Uterus (tissue), 4 donors: ENCODE measurements around the gene MUS81. TPM values are rescaled to one million over a fixed set of nuclear protein-coding genes. Genes with fewer than 3 reads are reported as not detected.
A peak's percentile ranks its signal among the peaks of the same experiment; 100 is the strongest.
"Not testable (repeated sequence)": the region's sequence is repeated elsewhere in the genome, so short reads cannot be mapped to it uniquely, and the experiment has no call there.

Experiments
- DNase-seq, 2 donors: peaks; one replicate each; pipeline ENCODE4 v3.0.0-alpha.2; 2019 to 2020
- H3K27ac ChIP-seq, 2 donors: fragments of 200-600 bp; sonication (generic); 1 replicate in 1 of 2; 2 replicates in 1 of 2; pipeline ENCODE4 v1.5.1; 2016 to 2018
- H3K27me3 ChIP-seq, 2 donors: fragments of 200-600 bp; sonication (generic); one replicate each; pipeline ENCODE4 v1.5.1; 2018 to 2019; ENCODE audit warnings: control low read depth in 1 of 2
- H3K36me3 ChIP-seq, 2 donors: fragments of 200-600 bp; sonication (generic); one replicate each; pipeline ENCODE4 v1.5.1; 2019; ENCODE audit warnings: control low read depth in 1 of 2
- H3K4me1 ChIP-seq, 2 donors: fragments of 200-600 bp; sonication (generic); one replicate each; pipeline ENCODE4 v1.5.1; 2018 to 2019; ENCODE audit warnings: control low read depth in 1 of 2
- H3K4me3 ChIP-seq, 2 donors: fragments of 200-600 bp; sonication (generic); 1 replicate in 1 of 2; 2 replicates in 1 of 2; pipeline ENCODE4 v1.5.1; 2018 to 2019; ENCODE audit warnings: mild to moderate bottlenecking in 1 of 2
- H3K9me3 ChIP-seq, 2 donors: fragments of 200-600 bp; sonication (generic); one replicate each; pipeline ENCODE4 v1.5.1; 2019; ENCODE audit warnings: control low read depth in 1 of 2
- POLR2A ChIP-seq, 2 donors: fragments of 450-650 bp; IDR thresholded peaks; one replicate each; pipeline ENCODE4 v1.6.1; 2016; ENCODE audit warnings: antibody characterized with exemption in 2 of 2, mild to moderate bottlenecking in 1 of 2, moderate library complexity in 1 of 2
- intact Hi-C: fragments of 100-400 bp; cut with DNase I; formaldehyde crosslinking; loops from one replicate; pipeline ENCODE4 v1.15.1; 2023; ENCODE audit warnings: low total_unique reads
- total RNA-seq, 4 donors: library from RNA; depleted of rRNA in 3 of 4; stranded (reverse); fragments of >200 nt in 3 of 4; gene quantifications; one replicate each; pipeline versions ENCODE4 v1.1.0 to v1.2.4, GENCODE V29; 2014 to 2023
- TF ChIP-seq, protein P1 (sequence below), 4 experiments: fragments of 200-600 bp in 2 of 4; fragments of 450-650 bp in 2 of 4; sonication (generic) in 2 of 4; IDR thresholded peaks; one replicate each; pipeline ENCODE4 v1.5.1; 2016 to 2019; ENCODE audit warnings: antibody characterized with exemption in 4 of 4, mild to moderate bottlenecking in 2 of 4, moderate library complexity in 1 of 4
- donor health status: DM: yes; HTN: yes; CAD: no.

MUS81 gene
- total RNA-seq, 4 donors from 2014 or later, result 28.8 to 108 (median 75.0) TPM

DNA sequence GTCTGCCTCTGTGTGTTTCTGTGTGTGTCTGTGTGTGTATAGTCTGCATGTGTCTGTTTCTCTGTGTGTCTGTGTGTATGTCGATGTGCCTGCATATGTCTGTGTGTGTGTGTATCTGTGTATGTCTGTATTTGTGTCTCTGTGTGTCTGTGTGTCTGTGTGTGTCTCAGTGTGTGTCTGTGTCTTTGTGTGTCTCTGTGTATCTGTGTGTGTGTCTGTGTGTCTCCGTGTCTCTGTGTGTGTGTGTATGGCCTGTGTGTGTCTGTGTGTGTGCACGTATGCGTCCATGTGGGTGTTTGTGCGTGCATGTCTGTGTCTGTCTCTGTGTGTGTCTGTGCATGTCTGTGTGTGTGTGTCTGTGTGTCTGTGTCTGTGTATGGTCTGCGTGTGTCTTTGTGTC lies 26.0 kb upstream of the MUS81 start:
- no peak for DNase-seq
- H3K36me3 ChIP-seq, result no peaks in the 10 kb centered on the region
- no peaks in the 10 kb centered on the region for H3K27me3 ChIP-seq
- H3K9me3 ChIP-seq, result no peaks in the 10 kb centered on the region
- H3K4me1 ChIP-seq, result peaks cover 4 to 5% of the 10 kb centered on the region in 2 donors
- TF ChIP-seq, protein P1, sequence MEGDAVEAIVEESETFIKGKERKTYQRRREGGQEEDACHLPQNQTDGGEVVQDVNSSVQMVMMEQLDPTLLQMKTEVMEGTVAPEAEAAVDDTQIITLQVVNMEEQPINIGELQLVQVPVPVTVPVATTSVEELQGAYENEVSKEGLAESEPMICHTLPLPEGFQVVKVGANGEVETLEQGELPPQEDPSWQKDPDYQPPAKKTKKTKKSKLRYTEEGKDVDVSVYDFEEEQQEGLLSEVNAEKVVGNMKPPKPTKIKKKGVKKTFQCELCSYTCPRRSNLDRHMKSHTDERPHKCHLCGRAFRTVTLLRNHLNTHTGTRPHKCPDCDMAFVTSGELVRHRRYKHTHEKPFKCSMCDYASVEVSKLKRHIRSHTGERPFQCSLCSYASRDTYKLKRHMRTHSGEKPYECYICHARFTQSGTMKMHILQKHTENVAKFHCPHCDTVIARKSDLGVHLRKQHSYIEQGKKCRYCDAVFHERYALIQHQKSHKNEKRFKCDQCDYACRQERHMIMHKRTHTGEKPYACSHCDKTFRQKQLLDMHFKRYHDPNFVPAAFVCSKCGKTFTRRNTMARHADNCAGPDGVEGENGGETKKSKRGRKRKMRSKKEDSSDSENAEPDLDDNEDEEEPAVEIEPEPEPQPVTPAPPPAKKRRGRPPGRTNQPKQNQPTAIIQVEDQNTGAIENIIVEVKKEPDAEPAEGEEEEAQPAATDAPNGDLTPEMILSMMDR (IDR thresholded peaks at IDR 0.05), result no peak
- no peak for TF ChIP-seq POLR2A (IDR thresholded peaks at IDR 0.05)
- intact Hi-C loops, result no loop called here
- no peak overlapping the region for H3K27ac ChIP-seq
- H3K4me3 ChIP-seq, result peak overlapping the region; percentile 47 to 54

DNA sequence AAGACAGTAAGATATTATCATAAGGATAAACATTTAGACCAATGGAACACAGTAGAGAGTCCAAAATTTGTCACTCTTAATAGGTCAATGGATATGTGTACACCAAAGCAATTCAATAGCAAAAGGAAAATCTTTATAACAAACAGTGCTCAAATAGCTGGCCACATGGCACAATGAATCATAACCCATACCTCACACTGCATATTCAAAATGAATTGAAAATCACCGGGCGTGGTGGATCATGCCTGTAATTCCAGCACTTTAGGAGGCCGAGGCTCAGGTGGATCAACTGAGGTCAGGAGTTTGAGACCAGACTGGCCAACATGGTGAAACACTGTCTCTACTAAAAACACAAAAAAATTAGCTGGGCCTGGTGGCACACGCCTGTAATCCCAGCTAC lies 18.1 kb upstream of the MUS81 start:
- H3K36me3 ChIP-seq, result no peaks in the 10 kb centered on the region
- H3K4me1 ChIP-seq, result no peaks in the 10 kb centered on the region
- H3K27ac ChIP-seq, result no peak overlapping the region
- H3K9me3 ChIP-seq, result no peaks in the 10 kb centered on the region
- H3K27me3 ChIP-seq, result no peaks in the 10 kb centered on the region
- DNase-seq, result no peak
- no peak for TF ChIP-seq POLR2A (IDR thresholded peaks at IDR 0.05)
- TF ChIP-seq, protein P1 (IDR thresholded peaks at IDR 0.05), result no peak
- intact Hi-C loops, result no loop called here
- no peak overlapping the region for H3K4me3 ChIP-seq

DNA sequence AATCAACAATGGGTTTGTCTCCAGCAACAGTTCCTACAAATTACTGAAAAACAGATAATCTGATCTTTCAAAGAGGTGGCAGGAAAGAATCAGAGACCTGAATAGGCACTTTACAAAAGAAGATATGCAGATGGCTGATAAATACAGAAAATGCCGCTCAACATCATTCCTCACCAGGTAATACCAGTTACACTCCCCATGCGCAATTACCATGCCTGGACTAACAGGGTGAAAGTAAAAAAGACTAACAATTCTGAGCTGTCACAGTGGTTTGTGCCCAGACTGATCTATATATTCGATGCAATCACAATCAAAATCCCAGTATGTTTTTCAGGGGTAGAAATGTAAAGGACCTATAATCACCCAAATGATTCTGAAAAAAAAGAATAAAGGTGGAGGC lies 16.4 kb upstream of the MUS81 start:
- no peak for TF ChIP-seq POLR2A (IDR thresholded peaks at IDR 0.05)
- TF ChIP-seq, protein P1 (IDR thresholded peaks at IDR 0.05), result no peak
- H3K9me3 ChIP-seq, result no peaks in the 10 kb centered on the region
- H3K36me3 ChIP-seq, result no peaks in the 10 kb centered on the region
- H3K27me3 ChIP-seq, result no peaks in the 10 kb centered on the region
- no peak overlapping the region for H3K27ac ChIP-seq
- intact Hi-C loops, result no loop called here
- no peak for DNase-seq
- no peak overlapping the region for H3K4me3 ChIP-seq
- H3K4me1 ChIP-seq, result no peaks in the 10 kb centered on the region

DNA sequence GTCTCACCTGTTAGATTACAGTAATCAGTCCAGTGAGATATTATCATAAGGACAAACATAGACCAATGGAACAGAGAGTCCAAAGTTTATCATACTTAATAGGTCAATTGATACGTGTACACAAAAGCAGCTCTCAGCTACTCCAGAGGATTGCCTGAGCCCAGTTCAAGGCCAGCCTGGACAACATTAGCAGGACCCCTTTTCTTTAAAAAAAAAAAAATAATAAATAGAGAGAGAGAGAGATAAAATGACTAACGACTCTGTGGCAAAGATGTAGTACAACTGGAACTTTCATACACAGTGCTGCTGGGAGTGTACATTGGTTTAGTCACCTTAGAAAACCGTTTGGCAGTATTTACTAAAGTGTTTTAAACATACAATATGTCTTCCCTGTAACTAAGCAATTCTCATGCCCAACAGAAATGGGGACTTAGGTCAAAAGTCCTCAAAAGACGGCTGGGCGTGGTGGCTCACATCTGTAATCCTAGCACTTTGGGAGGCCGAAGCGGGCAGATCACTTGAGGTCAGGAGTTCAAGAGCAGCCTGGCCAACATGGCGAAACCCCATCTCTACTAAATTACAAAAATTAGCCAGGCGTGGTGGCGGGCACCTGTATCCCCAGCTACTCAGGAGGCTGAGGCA lies 15.9 kb upstream of the MUS81 start:
- no peak overlapping the region for H3K4me3 ChIP-seq
- intact Hi-C loops, result no loop called here
- H3K36me3 ChIP-seq, result no peaks in the 10 kb centered on the region
- H3K27ac ChIP-seq, result no peak overlapping the region
- no peaks in the 10 kb centered on the region for H3K4me1 ChIP-seq
- TF ChIP-seq, protein P1 (IDR thresholded peaks at IDR 0.05), result no peak
- TF ChIP-seq POLR2A (IDR thresholded peaks at IDR 0.05), result no peak
- H3K9me3 ChIP-seq, result no peaks in the 10 kb centered on the region
- no peak for DNase-seq
- no peaks in the 10 kb centered on the region for H3K27me3 ChIP-seq

DNA sequence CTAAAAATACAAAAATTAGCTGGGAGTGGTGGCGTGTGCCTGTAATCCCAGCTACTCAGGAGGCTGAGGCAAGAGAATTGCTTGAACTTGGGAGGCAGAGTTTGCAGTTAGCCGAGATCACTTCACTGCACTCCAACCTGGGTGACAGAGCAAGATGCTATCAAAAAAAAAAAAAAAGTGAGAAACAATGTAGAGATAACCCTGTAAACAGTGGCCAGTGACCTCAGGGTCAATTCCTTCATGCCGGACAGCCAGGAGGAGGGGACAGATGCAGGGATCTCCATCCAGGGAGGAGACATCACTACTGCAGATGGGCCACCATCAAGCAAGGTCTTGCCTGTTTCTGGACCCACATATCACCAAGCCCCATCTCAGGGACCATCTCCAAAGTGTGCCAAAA lies 12.5 kb upstream of the MUS81 start:
- DNase-seq, result no peak
- intact Hi-C loops, result no loop called here
- no peaks in the 10 kb centered on the region for H3K27me3 ChIP-seq
- TF ChIP-seq, protein P1 (IDR thresholded peaks at IDR 0.05), result no peak
- no peak for TF ChIP-seq POLR2A (IDR thresholded peaks at IDR 0.05)
- H3K4me1 ChIP-seq, result no peaks in the 10 kb centered on the region
- H3K9me3 ChIP-seq, result no peaks in the 10 kb centered on the region
- H3K4me3 ChIP-seq, result no peak overlapping the region
- no peak overlapping the region for H3K27ac ChIP-seq
- no peaks in the 10 kb centered on the region for H3K36me3 ChIP-seq

DNA sequence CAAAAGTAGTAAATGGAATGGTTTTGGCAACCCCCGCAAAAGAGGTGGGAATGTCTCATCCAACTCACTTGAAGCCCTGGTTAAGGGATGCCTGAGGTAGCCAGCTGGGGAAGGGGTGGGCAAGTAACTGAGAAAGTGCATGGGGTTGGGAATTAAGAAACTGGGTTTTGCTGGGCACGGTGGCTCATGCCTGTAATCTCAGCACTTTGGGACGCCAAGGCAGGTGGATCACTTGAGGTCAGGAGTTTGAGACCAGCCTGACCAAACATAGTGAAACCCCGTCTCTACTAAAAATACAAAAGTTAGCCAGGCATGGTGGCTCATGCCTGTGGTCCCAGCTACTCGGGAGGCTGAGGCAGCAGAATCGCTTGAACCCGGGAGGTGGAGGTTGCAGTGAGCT lies 11.5 kb upstream of the MUS81 start:
- H3K27ac ChIP-seq, intact Hi-C loops, DNase-seq, H3K9me3 ChIP-seq, H3K27me3 ChIP-seq, H3K36me3 ChIP-seq, H3K4me1 ChIP-seq, H3K4me3 ChIP-seq: not testable (repeated sequence)
